ENCODE data around the gene DOK4. TPM values are rescaled to one million over a fixed set of nuclear protein-coding genes. Genes with fewer than 3 reads are reported as not detected.

DOK4 gene
- total and polyA plus RNA-seq, 4 experiments from 2014 or later: 1.7 to 3.0 (median 2.7) TPM

- Histone ChIP-seq H3K36me3 (ENCODE audit: insufficient read depth, low read length) (no peaks in the 10 kb centered on the region), H3K4me3 (ENCODE audit: low read length in 2 of 2) (no peak overlapping the region), H3K4me1 (ENCODE audit: insufficient read depth, low read length) (peaks cover 46% of the 10 kb centered on the region), H3K27ac (ENCODE audit: low read depth, low read length) (no peak overlapping the region), H3K9me3 (ENCODE audit: control insufficient read depth in 1 of 2, low read length in 2 of 2) (no peaks in the 10 kb centered on the region), H3K27me3 (ENCODE audit: insufficient read depth, low read length) (no peaks in the 10 kb centered on the region)
- H3K4me3 Mint-ChIP-seq: peak overlapping the region in 1 of 8 donors; percentile 89
- H3K36me3 Mint-ChIP-seq: peaks cover 9 to 13% of the 10 kb centered on the region in 2 donors
- intact Hi-C loops (cut with micrococcal nuclease): no loop called here
- ChIA-PET POLR2A (ENCODE audit: partially characterized antibody) (no interaction called here), CTCF (ENCODE audit: partially characterized antibody) (interaction anchor here (1.2 to 2.5 kb wide), 3 partner anchors 9 to 110 kb away, joined by 3 to 12 read pairs (median 5); no protein-coding TSS in a partner anchor)
- peak overlapping the region in 1 of 7 donors; percentile 97 for H3K27ac Mint-ChIP-seq
- no peak for DNase-seq
- H3K9me3 Mint-ChIP-seq: no peaks in the 10 kb centered on the region
- peaks cover 38 to 47% (median 42%) of the 10 kb centered on the region in 4 donors for H3K4me1 Mint-ChIP-seq
- no peaks in the 10 kb centered on the region for H3K27me3 Mint-ChIP-seq
Observed at GRCh38 chr16:57528499-57529390, 42.5 kb upstream of the DOK4 start.

GRCh38 chr16:57527610-57528360 lies 41.5 kb upstream of the DOK4 start:
- CTCF ChIA-PET (ENCODE audit: partially characterized antibody): interaction anchor here (1.2 to 2.5 kb wide), 4 partner anchors 8 to 109 kb away, joined by 3 to 12 read pairs (median 4); no protein-coding TSS in a partner anchor
- POLR2A ChIA-PET (ENCODE audit: partially characterized antibody): interaction anchor here (1.5 kb wide), 1 partner anchor 9 kb away, joined by 6 read pairs; the partner anchor contains the start of gene CCDC102A
- Histone ChIP-seq H3K9me3 (ENCODE audit: control insufficient read depth in 1 of 2, low read length in 2 of 2) (no peaks in the 10 kb centered on the region), H3K4me3 (ENCODE audit: low read length in 2 of 2) (no peak overlapping the region), H3K4me1 (ENCODE audit: insufficient read depth, low read length) (peaks cover 36% of the 10 kb centered on the region), H3K27ac (ENCODE audit: low read depth, low read length) (no peak overlapping the region), H3K27me3 (ENCODE audit: insufficient read depth, low read length) (no peaks in the 10 kb centered on the region), H3K36me3 (ENCODE audit: insufficient read depth, low read length) (no peaks in the 10 kb centered on the region)
- DNase-seq: no peak
- H3K36me3 Mint-ChIP-seq: peaks cover 9 to 13% of the 10 kb centered on the region in 2 donors
- H3K4me1 Mint-ChIP-seq: peaks cover 32 to 37% (median 34%) of the 10 kb centered on the region in 4 donors
- H3K4me3 Mint-ChIP-seq: no peak overlapping the region
- no peaks in the 10 kb centered on the region for H3K27me3 Mint-ChIP-seq
- H3K27ac Mint-ChIP-seq: peak overlapping the region in 1 of 7 donors; percentile 46
- H3K9me3 Mint-ChIP-seq: no peaks in the 10 kb centered on the region
- intact Hi-C loops (cut with micrococcal nuclease): no loop called here

- Histone ChIP-seq H3K27ac (ENCODE audit: low read depth, low read length) (no peak overlapping the region), H3K4me1 (ENCODE audit: insufficient read depth, low read length) (peaks cover 29% of the 10 kb centered on the region), H3K27me3 (ENCODE audit: insufficient read depth, low read length) (no peaks in the 10 kb centered on the region), H3K9me3 (ENCODE audit: control insufficient read depth in 1 of 2, low read length in 2 of 2) (no peaks in the 10 kb centered on the region), H3K4me3 (ENCODE audit: low read length in 2 of 2) (no peak overlapping the region), H3K36me3 (ENCODE audit: insufficient read depth, low read length) (no peaks in the 10 kb centered on the region)
- Mint-ChIP-seq H3K4me1 (peaks cover 26 to 29% (median 27%) of the 10 kb centered on the region in 4 donors), H3K4me3 (no peak overlapping the region), H3K27me3 (no peaks in the 10 kb centered on the region), H3K36me3 (peaks cover 9 to 13% of the 10 kb centered on the region in 2 donors), H3K27ac (no peak overlapping the region), H3K9me3 (no peaks in the 10 kb centered on the region)
- intact Hi-C loops (cut with micrococcal nuclease): no loop called here
- DNase-seq: no peak
- POLR2A ChIA-PET (ENCODE audit: partially characterized antibody): interaction anchor here (1.5 kb wide), 1 partner anchor 10 kb away, joined by 6 read pairs; the partner anchor contains the start of gene CCDC102A
- CTCF ChIA-PET (ENCODE audit: partially characterized antibody): interaction anchor here (0.7 to 2.5 kb wide), 4 partner anchors 8 to 65 kb away, joined by 3 to 12 read pairs (median 3); partner anchors contain the start of gene CCDC102A
Observed at GRCh38 chr16:57527027-57527426, 40.7 kb upstream of the DOK4 start.

GRCh38 chr16:57526498-57526897 lies 40.2 kb upstream of the DOK4 start:
- Histone ChIP-seq H3K4me1 (ENCODE audit: insufficient read depth, low read length) (peaks cover 23% of the 10 kb centered on the region), H3K27ac (ENCODE audit: low read depth, low read length) (no peak overlapping the region), H3K9me3 (ENCODE audit: control insufficient read depth in 1 of 2, low read length in 2 of 2) (no peaks in the 10 kb centered on the region), H3K27me3 (ENCODE audit: insufficient read depth, low read length) (no peaks in the 10 kb centered on the region), H3K36me3 (ENCODE audit: insufficient read depth, low read length) (no peaks in the 10 kb centered on the region), H3K4me3 (ENCODE audit: low read length in 2 of 2) (no peak overlapping the region)
- ChIA-PET POLR2A (ENCODE audit: partially characterized antibody) (interaction anchor here (0.9 to 1.5 kb wide), 2 partner anchors 9 to 10 kb away, joined by 4 to 6 read pairs; partner anchors contain the start of gene CCDC102A), CTCF (ENCODE audit: partially characterized antibody) (interaction anchor here (0.7 to 1.1 kb wide), 2 partner anchors 10 to 64 kb away, joined by 3 read pairs; partner anchors contain the start of gene CCDC102A)
- Mint-ChIP-seq H3K4me1 (peaks cover 21 to 24% (median 22%) of the 10 kb centered on the region in 4 donors), H3K4me3 (no peak overlapping the region), H3K36me3 (peaks cover 9 to 13% of the 10 kb centered on the region in 2 donors), H3K27me3 (no peaks in the 10 kb centered on the region), H3K9me3 (no peaks in the 10 kb centered on the region), H3K27ac (peak overlapping the region in 2 of 7 donors; percentile 24 to 66)
- intact Hi-C loops (cut with micrococcal nuclease): no loop called here
- DNase-seq: no peak

- ChIA-PET POLR2A (ENCODE audit: partially characterized antibody) (interaction anchor here (0.9 kb wide), 1 partner anchor 10 kb away, joined by 4 read pairs; no protein-coding TSS in a partner anchor), CTCF (ENCODE audit: partially characterized antibody) (interaction anchor here (1.0 to 1.7 kb wide), 2 partner anchors 9 to 12 kb away, joined by 3 to 4 read pairs; no protein-coding TSS in a partner anchor)
- Mint-ChIP-seq H3K4me1 (peaks cover 14 to 17% (median 15%) of the 10 kb centered on the region in 4 donors), H3K27ac (no peak overlapping the region), H3K36me3 (peaks cover 9 to 13% of the 10 kb centered on the region in 2 donors), H3K9me3 (no peaks in the 10 kb centered on the region), H3K4me3 (no peak overlapping the region), H3K27me3 (no peaks in the 10 kb centered on the region)
- intact Hi-C loops (cut with micrococcal nuclease): no loop called here
- Histone ChIP-seq H3K27ac (ENCODE audit: low read depth, low read length) (no peak overlapping the region), H3K27me3 (ENCODE audit: insufficient read depth, low read length) (no peaks in the 10 kb centered on the region), H3K4me3 (ENCODE audit: low read length in 2 of 2) (no peak overlapping the region), H3K4me1 (ENCODE audit: insufficient read depth, low read length) (peaks cover 16% of the 10 kb centered on the region), H3K9me3 (ENCODE audit: control insufficient read depth in 1 of 2, low read length in 2 of 2) (no peaks in the 10 kb centered on the region), H3K36me3 (ENCODE audit: insufficient read depth, low read length) (no peaks in the 10 kb centered on the region)
- no peak for DNase-seq
Observed at GRCh38 chr16:57525761-57526160, 39.5 kb upstream of the DOK4 start.

- POLR2A ChIA-PET (ENCODE audit: partially characterized antibody): interaction anchor here (0.6 to 1.1 kb wide), 4 partner anchors 9 to 685 kb away, joined by 3 read pairs; partner anchors contain the start of genes ADGRG5 and CCDC102A
- DNase-seq: no peak
- Mint-ChIP-seq H3K27ac (peak overlapping the region in 4 of 7 donors; percentile 0 to 63 (median 19)), H3K27me3 (no peaks in the 10 kb centered on the region), H3K9me3 (no peaks in the 10 kb centered on the region), H3K4me3 (no peak overlapping the region), H3K36me3 (peaks cover 6 to 7% of the 10 kb centered on the region in 2 donors), H3K4me1 (peaks cover 0 to 6% (median 3%) of the 10 kb centered on the region in 4 donors)
- H3K27me3 ChIP-seq (ENCODE audit: insufficient read depth, low read length): no peaks in the 10 kb centered on the region
- H3K4me3 ChIP-seq (ENCODE audit: low read length in 2 of 2): no peak overlapping the region
- H3K27ac ChIP-seq (ENCODE audit: low read depth, low read length): no peak overlapping the region
- CTCF ChIA-PET (ENCODE audit: partially characterized antibody): interaction anchor here (1.0 to 1.5 kb wide), 7 partner anchors 9 to 106 kb away, joined by 3 to 5 read pairs (median 4); partner anchors contain the start of gene POLR2C
- H3K36me3 ChIP-seq (ENCODE audit: insufficient read depth, low read length): no peaks in the 10 kb centered on the region
- no peaks in the 10 kb centered on the region for H3K4me1 ChIP-seq (ENCODE audit: insufficient read depth, low read length)
- intact Hi-C loops (cut with micrococcal nuclease): no loop called here
- no peaks in the 10 kb centered on the region for H3K9me3 ChIP-seq (ENCODE audit: control insufficient read depth in 1 of 2, low read length in 2 of 2)
Observed at GRCh38 chr16:57522960-57523359, 36.7 kb upstream of the DOK4 start.
